ENCODE results near the gene ZNF789. TPM values are rescaled to one million over a fixed set of nuclear protein-coding genes. Genes with fewer than 3 reads are reported as not detected.

Gene ZNF789
- total and polyA plus RNA-seq, 9 of the 15 experiments (the other 6 are each of a cell fraction or from before 2014, with no cell fraction given) = 6.1 to 57.0 (median 24.8) TPM

GRCh38 chr7:99457050-99457649 is 15.5 kb upstream of the ZNF789 start:
- POLR2A ChIA-PET = interaction anchor here (0.6 to 2.9 kb wide), 4 partner anchors 8 to 67 kb away, joined by 3 to 28 read pairs (median 6); partner anchors contain the start of genes ATP5MF, CPSF4 and PTCD1
- no TSS peak for BruUV-seq (replicated peaks)

GRCh38 chr7:99457650-99458493 is 14.8 kb upstream of the ZNF789 start:
- H3K36me3 ChIP-seq (ENCODE audit: control insufficient read depth, insufficient read depth, low read length) = peaks cover 98% of the 10 kb centered on the region
- no peaks in the 10 kb centered on the region for H3K9me3 ChIP-seq (replicated peaks; ENCODE audit: control insufficient read depth, insufficient read depth, low read depth, low read length)
- no peak for FAIRE-seq
- H3K27me3 ChIP-seq (ENCODE audit: control insufficient read depth in 2 of 2, insufficient read depth in 2 of 2, low read length in 2 of 2) = no peaks in the 10 kb centered on the region
- in situ Hi-C loops (cut with MboI) (no loop called here), intact Hi-C loops (cut with micrococcal nuclease) (no loop called here)
- 88% methylated on average over 26 of the region's 26 CpGs for WGBS (ENCODE audit: insufficient coverage, low coverage, missing lambda C conversion rate)
- no peak for DNase-seq (ENCODE audit: extremely low read depth in 1 of 4, low spot score in 3 of 4)
- no TSS peak for BruUV-seq (replicated peaks)
- ChIA-PET POLR2A (interaction anchor here (0.6 to 2.9 kb wide), 4 partner anchors 7 to 28 kb away, joined by 3 to 28 read pairs (median 6); partner anchors contain the start of genes ATP5MF, CPSF4 and PTCD1), CTCF (ENCODE audit: low intra/inter-chr PET ratio) (no interaction called here)
- H4K20me1 ChIP-seq (replicated peaks; ENCODE audit: control insufficient read depth, insufficient read depth, low read length) = peaks cover 60% of the 10 kb centered on the region
- no peak overlapping the region for H3K4me2 ChIP-seq (ENCODE audit: insufficient read depth, low read length)
- H3K9me1 ChIP-seq (ENCODE audit: control insufficient read depth, insufficient read depth, low read length) = no peaks in the 10 kb centered on the region
- H3K4me3 ChIP-seq = no peak overlapping the region
- H2AFZ ChIP-seq (ENCODE audit: low read depth, low read length) = no peak overlapping the region
- ATAC-seq = peak; percentile 13
- H3K79me2 ChIP-seq (ENCODE audit: control insufficient read depth, insufficient read depth, low read length) = peaks cover 60% of the 10 kb centered on the region
- H3K9ac ChIP-seq (ENCODE audit: insufficient read depth in 1 of 2, low read depth in 2 of 2, low read length in 2 of 2) = peak overlapping the region in 1 of 2 experiments; percentile 39; a peak in 1 of 4 replicates
- no peak overlapping the region for H3K27ac ChIP-seq (ENCODE audit: extremely low read depth, low read depth, low read length)
- H3K4me1 ChIP-seq (replicated peaks in 1 of 2; ENCODE audit: control insufficient read depth in 2 of 2, insufficient read depth in 2 of 2, low read length in 2 of 2) = peaks cover 2 to 23% of the 10 kb centered on the region in 2 experiments; a peak in 3 of 5 replicates
- TF ChIP-seq ZBED1 (IDR thresholded peaks at IDR 0.05) (peak; percentile 65; the same call in 1 of the 2 replicates), LARP7 (IDR thresholded peaks at IDR 0.05) (no peak), ZNF740 (CRISPR knock-in tag; IDR thresholded peaks at IDR 0.05) (peak; percentile 65), ZNF740 (tag; IDR thresholded peaks at IDR 0.05) (no peak), PML (IDR thresholded peaks at IDR 0.05; ENCODE audit: low read length) (0 out of 2 replicates have a peak, but pooled peaks have one; percentile 2), NCOA4 (IDR thresholded peaks at IDR 0.05; ENCODE audit: partially characterized antibody) (no peak), CHD4 (IDR thresholded peaks at IDR 0.05; ENCODE audit: insufficient read depth, insufficient replicate concordance, low read depth, low read length, poor library complexity, severe bottlenecking) (no peak), ZNF146 (CRISPR knock-in tag; IDR thresholded peaks at IDR 0.05; ENCODE audit: unreplicated experiment) (no peak), POLR2AphosphoS5 (IDR thresholded peaks at IDR 0.05; ENCODE audit: control insufficient read depth, insufficient read depth, low read depth, low read length) (peak; percentile 70; the same call in 1 of the 2 replicates), TAF15 (IDR thresholded peaks at IDR 0.05; ENCODE audit: low read depth, low read length) (0 out of 2 replicates have a peak, but pooled peaks have one; percentile 73)

More at GRCh38 chr7:99457050-99457649, 15.5 kb upstream of the ZNF789 start:
- H3K36me3 ChIP-seq (ENCODE audit: control insufficient read depth, insufficient read depth, low read length) = peaks cover 99% of the 10 kb centered on the region
- H3K9me3 ChIP-seq (replicated peaks; ENCODE audit: control insufficient read depth, insufficient read depth, low read depth, low read length) = no peaks in the 10 kb centered on the region
- H4K20me1 ChIP-seq (replicated peaks; ENCODE audit: control insufficient read depth, insufficient read depth, low read length) = peaks cover 55% of the 10 kb centered on the region
- H3K4me1 ChIP-seq (replicated peaks in 1 of 2; ENCODE audit: control insufficient read depth in 2 of 2, insufficient read depth in 2 of 2, low read length in 2 of 2) = peaks cover 0 to 27% of the 10 kb centered on the region in 2 experiments; a peak in 2 of 5 replicates
- 85% methylated on average over 6 of the region's 6 CpGs for WGBS (ENCODE audit: insufficient coverage, low coverage, missing lambda C conversion rate)
- intact Hi-C loops (cut with micrococcal nuclease) = no loop called here
- H2AFZ ChIP-seq (ENCODE audit: low read depth, low read length) = no peak overlapping the region
- H3K79me2 ChIP-seq (ENCODE audit: control insufficient read depth, insufficient read depth, low read length) = peaks cover 53% of the 10 kb centered on the region
- FAIRE-seq = no peak
- ATAC-seq = peak; percentile 6
- peak in 1 of 4 experiments; percentile 28 for DNase-seq (ENCODE audit: extremely low read depth in 1 of 4, low spot score in 3 of 4)
- H3K27me3 ChIP-seq (ENCODE audit: control insufficient read depth in 2 of 2, insufficient read depth in 2 of 2, low read length in 2 of 2) = no peaks in the 10 kb centered on the region
- H3K9me1 ChIP-seq (ENCODE audit: control insufficient read depth, insufficient read depth, low read length) = no peaks in the 10 kb centered on the region
- H3K4me2 ChIP-seq (ENCODE audit: insufficient read depth, low read length) = no peak overlapping the region
- no peak overlapping the region for H3K4me3 ChIP-seq
- H3K9ac ChIP-seq (ENCODE audit: insufficient read depth in 1 of 2, low read depth in 2 of 2, low read length in 2 of 2) = no peak overlapping the region
- TF ChIP-seq PML (IDR thresholded peaks at IDR 0.05; ENCODE audit: low read length) (peak; percentile 40; the same call in 1 of the 2 replicates), SPI1 (IDR thresholded peaks at IDR 0.05; ENCODE audit: borderline replicate concordance, low read depth, low read length) (peak; percentile 10; the same call in 1 of the 2 replicates), MYNN (IDR thresholded peaks at IDR 0.05) (peak; percentile 8; the same call in 1 of the 2 replicates), MYNN (CRISPR knock-in tag; IDR thresholded peaks at IDR 0.05) (no peak), PHF20 (IDR thresholded peaks at IDR 0.05; ENCODE audit: partially characterized antibody) (no peak), RUNX1 (IDR thresholded peaks at IDR 0.05; ENCODE audit: low read depth) (no peak)
- CTCF ChIA-PET (ENCODE audit: low intra/inter-chr PET ratio) = no interaction called here
- H3K27ac ChIP-seq (ENCODE audit: extremely low read depth, low read depth, low read length) = no peak overlapping the region
- in situ Hi-C loops (cut with MboI) = no loop called here

All from K562 (cell line).